Effector memory CD4-positive, alpha-beta T cell (primary cell): ENCODE measurements around the gene CA10.

ENCODE experiments used
- DNase-seq, 3 donors: peaks; one replicate each; pipeline ENCODE4 v3.0.0-alpha.2; 2020
- H3K27ac ChIP-seq: 2 replicates; pipeline ENCODE4 v1.7.0; 2013; ENCODE audit warnings: mild to moderate bottlenecking, low read length, moderate library complexity; ENCODE audit not compliant: insufficient read depth, poor library complexity, severe bottlenecking
- H3K27me3 ChIP-seq: replicated peaks from 2 replicates; pipeline ENCODE4 v1.7.0; 2013; ENCODE audit warnings: mild to moderate bottlenecking, low read length; ENCODE audit not compliant: insufficient read depth, control insufficient read depth, poor library complexity, severe bottlenecking
- H3K36me3 ChIP-seq: 2 replicates; pipeline ENCODE4 v1.7.0; 2013; ENCODE audit warnings: mild to moderate bottlenecking, low read length, moderate library complexity; ENCODE audit not compliant: control insufficient read depth, insufficient read depth
- H3K4me1 ChIP-seq: 2 replicates; pipeline ENCODE4 v1.7.0; 2013; ENCODE audit warnings: low read length, mild to moderate bottlenecking; ENCODE audit not compliant: control insufficient read depth, insufficient read depth, poor library complexity, severe bottlenecking
- H3K4me3 ChIP-seq: 2 replicates; pipeline ENCODE4 v1.7.0; 2013; ENCODE audit warnings: low read length, low read depth, mild to moderate bottlenecking; ENCODE audit not compliant: insufficient read depth, poor library complexity, severe bottlenecking
- H3K9me3 ChIP-seq: 2 replicates; pipeline ENCODE4 v1.7.0; 2013; ENCODE audit warnings: mild to moderate bottlenecking, low read length, moderate library complexity; ENCODE audit not compliant: control insufficient read depth

The CA10 gene

GRCh38 chr17:51734976-51735375 is 423.5 kb downstream of the CA10 start:
- Histone ChIP-seq H3K27ac (no peak overlapping the region), H3K9me3 (no peaks in the 10 kb centered on the region), H3K27me3 (no peaks in the 10 kb centered on the region), H3K4me1 (no peaks in the 10 kb centered on the region), H3K4me3 (no peak overlapping the region), H3K36me3 (no peaks in the 10 kb centered on the region)
- no peak for DNase-seq

- H3K27me3 ChIP-seq = no peaks in the 10 kb centered on the region
- no peak for DNase-seq
- H3K4me3 ChIP-seq = no peak overlapping the region
- no peaks in the 10 kb centered on the region for H3K4me1 ChIP-seq
- H3K9me3 ChIP-seq = no peaks in the 10 kb centered on the region
- H3K36me3 ChIP-seq = no peaks in the 10 kb centered on the region
- H3K27ac ChIP-seq = no peak overlapping the region
Observed at GRCh38 chr17:51734462-51734861, 424.1 kb downstream of the CA10 start.

GRCh38 chr17:51733166-51733565 is 425.3 kb downstream of the CA10 start:
- DNase-seq = no peak

DNA sequence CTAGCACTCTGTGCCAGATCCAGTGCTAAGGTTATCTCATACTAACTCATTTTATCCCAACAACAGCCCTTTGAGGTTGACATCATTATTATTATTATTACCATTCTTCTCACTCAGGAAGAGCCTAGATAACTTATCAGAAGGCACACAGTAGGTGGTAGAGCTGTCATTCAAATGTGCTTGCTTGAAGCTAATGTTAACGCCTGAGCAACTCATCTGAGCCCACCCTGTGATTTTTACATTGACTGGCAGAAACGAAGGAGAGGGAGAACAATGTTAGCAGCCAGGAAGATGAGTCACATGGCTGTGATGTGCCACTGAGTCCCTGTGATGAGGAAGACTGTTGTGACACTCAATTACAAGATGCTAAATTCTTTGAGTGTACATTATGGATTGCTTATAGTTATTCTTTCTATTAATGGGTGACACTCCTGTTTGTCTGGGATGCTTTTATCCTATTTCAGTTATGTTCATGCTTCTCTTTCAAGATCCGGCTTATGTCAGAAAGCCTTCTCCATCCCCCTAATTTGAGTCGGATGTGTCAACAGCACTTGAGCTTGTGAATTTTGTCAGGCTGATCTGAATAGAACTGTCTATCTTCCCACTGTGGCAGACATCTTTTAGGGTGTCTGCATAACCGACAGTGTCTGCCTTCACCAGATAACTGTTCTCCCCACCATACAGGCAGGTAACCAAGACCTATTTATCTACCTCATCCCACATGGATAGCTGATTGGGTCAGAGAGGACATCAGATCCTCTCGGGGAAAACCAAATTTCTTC is 426.4 kb downstream of the CA10 start:
- H3K9me3 ChIP-seq = no peaks in the 10 kb centered on the region
- H3K27ac ChIP-seq = no peak overlapping the region
- H3K36me3 ChIP-seq = no peaks in the 10 kb centered on the region
- H3K27me3 ChIP-seq = no peaks in the 10 kb centered on the region
- H3K4me3 ChIP-seq = no peak overlapping the region
- DNase-seq = no peak
- no peaks in the 10 kb centered on the region for H3K4me1 ChIP-seq

More at GRCh38 chr17:51733166-51733565, 425.3 kb downstream of the CA10 start:
- H3K36me3 ChIP-seq = no peaks in the 10 kb centered on the region
- no peaks in the 10 kb centered on the region for H3K27me3 ChIP-seq
- no peaks in the 10 kb centered on the region for H3K4me1 ChIP-seq
- H3K9me3 ChIP-seq = no peaks in the 10 kb centered on the region
- H3K27ac ChIP-seq = no peak overlapping the region
- no peak overlapping the region for H3K4me3 ChIP-seq

DNA sequence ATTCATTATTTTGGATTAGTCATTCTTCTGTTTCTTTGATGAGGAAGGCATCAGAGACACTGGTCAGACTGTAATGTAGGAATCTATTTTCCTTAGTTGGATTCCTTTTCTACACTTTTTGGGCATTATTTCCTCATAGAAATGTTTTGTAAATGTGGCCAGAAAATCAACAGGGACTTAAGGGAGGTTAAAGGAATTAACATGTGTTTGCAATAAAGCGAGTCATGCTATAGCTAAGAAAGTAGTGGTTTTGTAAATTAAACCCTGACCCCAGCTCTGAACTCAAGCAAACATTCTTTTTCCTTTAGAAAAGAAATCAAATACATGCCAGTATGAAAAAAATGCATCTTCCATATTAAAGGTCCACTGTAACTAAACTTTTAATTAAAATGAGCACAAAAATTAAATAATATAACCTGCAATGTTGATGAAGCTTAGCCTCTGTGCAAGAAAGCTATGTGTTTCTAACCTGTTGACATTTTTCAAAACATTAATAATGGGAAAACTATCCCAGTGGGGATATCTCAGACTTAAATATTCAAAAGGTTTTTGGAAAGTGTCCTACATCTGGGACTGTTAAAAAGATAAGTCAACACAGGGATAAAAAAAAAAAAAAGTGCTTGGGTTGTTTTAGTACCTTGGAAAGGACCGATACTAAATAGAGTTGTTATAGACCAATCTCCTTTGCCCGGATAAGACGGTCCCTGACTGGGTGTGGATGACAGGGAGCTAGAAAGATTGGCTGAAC is 428.0 kb downstream of the CA10 start:
- H3K27me3 ChIP-seq = no peaks in the 10 kb centered on the region
- no peak for DNase-seq

GRCh38 chr17:51725185-51725584 is 433.3 kb downstream of the CA10 start:
- Histone ChIP-seq H3K9me3 (no peaks in the 10 kb centered on the region), H3K27ac (no peak overlapping the region), H3K4me1 (no peaks in the 10 kb centered on the region), H3K27me3 (no peaks in the 10 kb centered on the region), H3K36me3 (no peaks in the 10 kb centered on the region), H3K4me3 (no peak overlapping the region)
- no peak for DNase-seq

More for the DNA sequence above, 428.0 kb downstream of the CA10 start:
- no peak overlapping the region for H3K27ac ChIP-seq
- no peaks in the 10 kb centered on the region for H3K36me3 ChIP-seq
- H3K4me1 ChIP-seq = no peaks in the 10 kb centered on the region
- no peak overlapping the region for H3K4me3 ChIP-seq
- no peaks in the 10 kb centered on the region for H3K9me3 ChIP-seq

DNA sequence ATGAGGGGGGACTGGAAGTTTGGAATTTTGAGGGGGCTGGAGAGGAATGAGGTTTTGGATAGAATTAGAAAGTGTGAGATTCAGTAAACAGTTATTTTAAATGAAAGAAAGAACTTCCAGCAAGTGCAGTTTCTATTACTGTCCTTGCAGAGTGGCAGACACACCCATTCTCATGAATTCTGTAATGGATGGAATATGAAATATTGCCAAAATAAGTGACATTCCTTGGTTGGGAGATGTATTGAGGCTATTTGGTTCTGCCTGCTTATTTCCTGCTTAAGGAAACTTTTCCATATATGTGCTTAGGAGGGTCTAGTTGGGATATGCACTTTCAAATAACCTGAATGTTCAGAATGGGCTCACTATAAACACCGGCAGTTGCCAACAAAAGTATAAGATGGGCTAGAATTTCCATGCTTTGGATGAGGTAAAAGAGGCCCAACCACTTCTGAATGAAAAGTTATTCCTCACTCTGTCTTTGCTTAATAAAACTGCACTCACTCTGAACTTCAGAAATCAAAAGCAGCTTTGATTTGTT is 434.4 kb downstream of the CA10 start:
- DNase-seq = no peak
- H3K27me3 ChIP-seq = no peaks in the 10 kb centered on the region
- no peak overlapping the region for H3K4me3 ChIP-seq
- H3K36me3 ChIP-seq = no peaks in the 10 kb centered on the region
- H3K27ac ChIP-seq = no peak overlapping the region
- H3K4me1 ChIP-seq = no peaks in the 10 kb centered on the region
- H3K9me3 ChIP-seq = no peaks in the 10 kb centered on the region

- Histone ChIP-seq H3K9me3 (no peaks in the 10 kb centered on the region), H3K36me3 (no peaks in the 10 kb centered on the region), H3K27me3 (no peaks in the 10 kb centered on the region), H3K4me3 (no peak overlapping the region), H3K27ac (no peak overlapping the region), H3K4me1 (no peaks in the 10 kb centered on the region)
- DNase-seq = no peak
Observed at GRCh38 chr17:51722994-51723393, 435.5 kb downstream of the CA10 start.

GRCh38 chr17:51721730-51722129 is 436.8 kb downstream of the CA10 start:
- Histone ChIP-seq H3K27ac (no peak overlapping the region), H3K36me3 (no peaks in the 10 kb centered on the region), H3K4me3 (no peak overlapping the region), H3K4me1 (no peaks in the 10 kb centered on the region), H3K9me3 (no peaks in the 10 kb centered on the region), H3K27me3 (no peaks in the 10 kb centered on the region)
- no peak for DNase-seq

GRCh38 chr17:51720439-51720838 is 438.1 kb downstream of the CA10 start:
- Histone ChIP-seq H3K36me3 (no peaks in the 10 kb centered on the region), H3K9me3 (no peaks in the 10 kb centered on the region), H3K27ac (no peak overlapping the region), H3K27me3 (no peaks in the 10 kb centered on the region), H3K4me1 (no peaks in the 10 kb centered on the region), H3K4me3 (no peak overlapping the region)
- DNase-seq = no peak
